Measurements from ENCODE around the gene SPOCK3. TPM values are rescaled to one million over a fixed set of nuclear protein-coding genes. Genes with fewer than 3 reads are reported as not detected.
"Not testable (repeated sequence)": the region's sequence is repeated elsewhere in the genome, so short reads cannot be mapped to it uniquely, and the experiment has no call there.

The SPOCK3 gene
- total RNA-seq, 2 experiments from 2014 or later: not detected

GRCh38 chr4:166726832-166727231 is 507.5 kb downstream of the SPOCK3 start:
- Mint-ChIP-seq H3K4me1 (ENCODE audit: low read depth) (no peaks in the 10 kb centered on the region), H3K4me3 (no peak overlapping the region), H3K27me3 (no peaks in the 10 kb centered on the region), H3K9me3 (no peaks in the 10 kb centered on the region), H3K36me3 (no peaks in the 10 kb centered on the region), H3K27ac (no peak overlapping the region)
- POLR2A ChIA-PET: no interaction called here
- no peak for DNase-seq
- intact Hi-C loops (cut with micrococcal nuclease): no loop called here
- CTCF ChIA-PET: no interaction called here

- Mint-ChIP-seq H3K4me1 (ENCODE audit: low read depth) (no peaks in the 10 kb centered on the region), H3K36me3 (no peaks in the 10 kb centered on the region), H3K4me3 (no peak overlapping the region), H3K9me3 (no peaks in the 10 kb centered on the region), H3K27me3 (no peaks in the 10 kb centered on the region), H3K27ac (no peak overlapping the region)
- DNase-seq: no peak
- intact Hi-C loops (cut with micrococcal nuclease): no loop called here
- ChIA-PET POLR2A (no interaction called here), CTCF (no interaction called here)
Measured at GRCh38 chr4:166724369-166724768, 509.9 kb downstream of the SPOCK3 start.

- intact Hi-C loops (cut with micrococcal nuclease): no loop called here
- Mint-ChIP-seq H3K4me1 (ENCODE audit: low read depth) (no peaks in the 10 kb centered on the region), H3K36me3 (no peaks in the 10 kb centered on the region), H3K9me3 (no peaks in the 10 kb centered on the region), H3K27ac (no peak overlapping the region), H3K27me3 (no peaks in the 10 kb centered on the region), H3K4me3 (no peak overlapping the region)
- ChIA-PET CTCF (no interaction called here), POLR2A (no interaction called here)
- DNase-seq: no peak
Measured at GRCh38 chr4:166723532-166724140, 510.7 kb downstream of the SPOCK3 start.

- POLR2A ChIA-PET; intact Hi-C loops (cut with micrococcal nuclease); H3K27me3 Mint-ChIP-seq; H3K36me3 Mint-ChIP-seq; H3K4me1 Mint-ChIP-seq (ENCODE audit: low read depth); H3K4me3 Mint-ChIP-seq; DNase-seq; H3K27ac Mint-ChIP-seq; CTCF ChIA-PET: not testable (repeated sequence)
- peaks cover 11% of the 10 kb centered on the region for H3K9me3 Mint-ChIP-seq
Measured at GRCh38 chr4:166715748-166716713, 518.3 kb downstream of the SPOCK3 start.

GRCh38 chr4:166700592-166700991 is 533.7 kb downstream of the SPOCK3 start:
- intact Hi-C loops (cut with micrococcal nuclease): no loop called here
- no peaks in the 10 kb centered on the region for H3K4me1 Mint-ChIP-seq (ENCODE audit: low read depth)
- H3K27ac Mint-ChIP-seq: no peak overlapping the region
- H3K27me3 Mint-ChIP-seq: no peaks in the 10 kb centered on the region
- DNase-seq: no peak
- H3K9me3 Mint-ChIP-seq: peaks cover 20% of the 10 kb centered on the region
- CTCF ChIA-PET: no interaction called here
- no peak overlapping the region for H3K4me3 Mint-ChIP-seq
- POLR2A ChIA-PET: no interaction called here
- no peaks in the 10 kb centered on the region for H3K36me3 Mint-ChIP-seq

GRCh38 chr4:166688835-166689234 is 545.5 kb downstream of the SPOCK3 start:
- Mint-ChIP-seq H3K27ac (no peak overlapping the region), H3K9me3 (peaks cover 3% of the 10 kb centered on the region), H3K4me1 (ENCODE audit: low read depth) (no peaks in the 10 kb centered on the region), H3K36me3 (no peaks in the 10 kb centered on the region), H3K27me3 (no peaks in the 10 kb centered on the region), H3K4me3 (no peak overlapping the region)
- ChIA-PET CTCF (no interaction called here), POLR2A (no interaction called here)
- DNase-seq: no peak
- intact Hi-C loops (cut with micrococcal nuclease): no loop called here

- POLR2A ChIA-PET: no interaction called here
- no peaks in the 10 kb centered on the region for H3K27me3 Mint-ChIP-seq
- no peak for DNase-seq
- H3K36me3 Mint-ChIP-seq: no peaks in the 10 kb centered on the region
- peaks cover 3% of the 10 kb centered on the region for H3K9me3 Mint-ChIP-seq
- no peaks in the 10 kb centered on the region for H3K4me1 Mint-ChIP-seq (ENCODE audit: low read depth)
- H3K27ac Mint-ChIP-seq: no peak overlapping the region
- CTCF ChIA-PET: no interaction called here
- no peak overlapping the region for H3K4me3 Mint-ChIP-seq
- intact Hi-C loops (cut with micrococcal nuclease): no loop called here
Measured at GRCh38 chr4:166687828-166688227, 546.5 kb downstream of the SPOCK3 start.
